Effector CD8-positive, alpha-beta T cell (primary cell): ENCODE data around the gene EFNA4.
A peak's percentile ranks its signal among the peaks of the same experiment; 100 is the strongest.

Experiments used
- DNase-seq: peaks from one replicate; lab custom pipeline; 2025; lab: John Stamatoyannopoulos, UW
- total RNA-seq, 4 experiments: gene quantifications; one replicate each; lab custom pipeline; 2026; lab: John Stamatoyannopoulos, UW

The EFNA4 gene, protein sequence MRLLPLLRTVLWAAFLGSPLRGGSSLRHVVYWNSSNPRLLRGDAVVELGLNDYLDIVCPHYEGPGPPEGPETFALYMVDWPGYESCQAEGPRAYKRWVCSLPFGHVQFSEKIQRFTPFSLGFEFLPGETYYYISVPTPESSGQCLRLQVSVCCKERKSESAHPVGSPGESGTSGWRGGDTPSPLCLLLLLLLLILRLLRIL
- 3.9 to 4.5 (median 4.1) reads per million in 4 experiments for total RNA-seq

DNA sequence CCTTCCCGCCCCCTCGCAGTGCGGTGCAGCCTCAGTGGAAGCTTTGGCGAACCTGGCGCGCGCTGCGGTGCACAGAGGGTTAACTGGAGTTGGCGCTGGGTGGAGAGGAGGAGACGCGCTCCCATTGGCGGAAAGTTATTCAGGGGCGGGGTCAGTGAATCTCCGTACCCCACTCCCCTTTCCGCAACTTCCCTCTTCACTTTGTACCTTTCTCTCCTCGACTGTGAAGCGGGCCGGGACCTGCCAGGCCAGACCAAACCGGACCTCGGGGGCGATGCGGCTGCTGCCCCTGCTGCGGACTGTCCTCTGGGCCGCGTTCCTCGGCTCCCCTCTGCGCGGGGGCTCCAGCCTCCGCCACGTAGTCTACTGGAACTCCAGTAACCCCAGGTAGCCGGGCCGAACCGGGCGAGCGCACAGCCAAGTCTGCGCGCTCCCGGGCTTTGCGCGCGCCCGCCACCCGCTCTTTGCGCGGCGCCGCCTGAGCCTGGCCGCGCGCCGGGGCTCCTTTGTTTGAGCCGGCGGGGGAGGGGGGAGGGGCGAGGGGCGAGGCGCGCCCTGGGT, at the start of gene EFNA4:
Gene EFNA4, plus strand, starts transcription at position 191 of the 561 bp plus-strand sequence. Its CDS starts 84 bp downstream, at position 275.
- DNase-seq: peak; percentile 68

DNA sequence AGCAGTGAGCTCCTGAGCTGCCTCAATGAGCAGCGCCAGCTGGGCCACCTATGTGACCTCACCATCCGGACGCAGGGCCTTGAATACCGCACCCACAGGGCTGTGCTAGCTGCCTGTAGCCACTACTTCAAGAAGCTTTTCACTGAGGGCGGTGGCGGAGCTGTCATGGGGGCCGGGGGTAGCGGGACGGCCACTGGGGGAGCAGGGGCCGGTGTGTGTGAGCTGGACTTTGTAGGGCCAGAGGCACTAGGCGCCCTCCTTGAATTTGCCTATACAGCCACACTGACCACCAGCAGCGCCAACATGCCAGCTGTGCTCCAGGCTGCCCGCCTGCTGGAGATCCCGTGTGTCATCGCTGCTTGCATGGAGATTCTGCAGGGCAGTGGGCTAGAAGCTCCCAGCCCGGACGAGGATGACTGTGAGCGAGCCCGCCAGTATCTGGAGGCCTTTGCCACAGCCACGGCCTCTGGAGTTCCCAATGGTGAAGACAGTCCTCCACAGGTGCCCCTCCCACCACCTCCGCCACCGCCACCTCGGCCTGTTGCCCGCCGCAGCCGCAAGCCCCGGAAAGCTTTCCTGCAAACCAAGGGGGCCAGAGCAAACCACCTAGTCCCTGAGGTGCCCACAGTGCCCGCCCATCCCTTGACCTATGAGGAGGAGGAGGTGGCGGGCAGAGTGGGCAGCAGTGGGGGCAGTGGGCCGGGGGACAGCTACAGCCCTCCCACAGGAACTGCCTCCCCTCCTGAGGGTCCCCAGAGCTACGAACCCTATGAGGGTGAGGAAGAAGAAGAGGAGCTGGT, 48.6 kb upstream of the EFNA4 start:
- no peak for DNase-seq

DNA sequence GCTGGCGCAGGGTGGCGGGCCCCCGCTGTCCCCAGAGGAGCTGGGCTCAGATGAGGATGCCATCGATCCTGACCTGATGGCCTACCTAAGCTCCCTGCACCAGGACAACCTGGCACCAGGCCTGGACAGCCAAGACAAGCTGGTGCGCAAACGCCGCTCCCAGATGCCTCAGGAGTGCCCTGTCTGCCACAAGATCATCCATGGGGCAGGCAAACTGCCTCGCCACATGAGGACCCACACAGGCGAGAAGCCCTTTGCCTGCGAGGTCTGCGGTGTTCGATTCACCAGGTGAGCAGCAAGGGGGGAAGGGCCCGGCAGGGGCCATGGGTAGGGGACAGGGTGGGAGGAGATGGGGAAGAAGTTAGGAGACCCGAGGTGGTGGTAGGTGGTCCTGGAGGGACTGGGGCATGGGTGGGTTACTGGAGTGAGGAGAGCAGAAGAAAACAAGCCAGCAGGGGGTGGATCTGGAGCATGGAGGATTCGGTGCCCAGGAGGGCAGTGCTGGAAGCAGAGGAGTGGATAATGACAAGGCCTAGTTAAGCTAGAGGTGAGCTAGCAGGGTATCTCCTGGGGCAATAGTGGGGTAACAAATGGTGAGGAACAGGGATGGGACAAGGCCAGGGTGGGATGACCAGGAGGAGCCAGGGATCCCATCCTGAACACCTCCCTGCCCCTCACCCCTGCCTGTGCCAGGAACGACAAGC, 47.9 kb upstream of the EFNA4 start:
- DNase-seq: no peak

DNA sequence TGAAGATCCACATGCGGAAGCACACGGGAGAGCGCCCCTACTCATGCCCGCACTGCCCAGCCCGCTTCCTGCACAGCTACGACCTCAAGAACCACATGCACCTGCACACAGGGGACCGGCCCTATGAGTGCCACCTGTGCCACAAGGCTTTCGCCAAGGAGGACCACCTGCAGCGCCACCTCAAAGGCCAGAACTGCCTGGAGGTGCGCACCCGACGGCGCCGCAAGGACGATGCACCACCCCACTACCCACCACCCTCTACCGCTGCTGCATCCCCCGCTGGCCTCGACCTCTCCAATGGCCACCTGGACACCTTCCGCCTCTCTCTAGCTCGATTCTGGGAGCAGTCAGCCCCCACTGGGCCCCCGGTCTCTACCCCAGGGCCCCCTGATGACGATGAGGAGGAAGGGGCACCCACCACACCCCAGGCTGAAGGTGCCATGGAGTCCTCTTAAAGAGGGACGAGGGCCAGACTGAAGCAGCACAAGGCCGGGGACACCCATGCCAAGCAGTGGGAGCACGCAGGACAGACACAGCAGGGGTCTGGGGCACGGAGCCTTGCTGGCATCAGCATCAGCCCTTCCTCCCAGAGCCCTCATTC, 47.2 kb upstream of the EFNA4 start:
- DNase-seq: no peak

DNA sequence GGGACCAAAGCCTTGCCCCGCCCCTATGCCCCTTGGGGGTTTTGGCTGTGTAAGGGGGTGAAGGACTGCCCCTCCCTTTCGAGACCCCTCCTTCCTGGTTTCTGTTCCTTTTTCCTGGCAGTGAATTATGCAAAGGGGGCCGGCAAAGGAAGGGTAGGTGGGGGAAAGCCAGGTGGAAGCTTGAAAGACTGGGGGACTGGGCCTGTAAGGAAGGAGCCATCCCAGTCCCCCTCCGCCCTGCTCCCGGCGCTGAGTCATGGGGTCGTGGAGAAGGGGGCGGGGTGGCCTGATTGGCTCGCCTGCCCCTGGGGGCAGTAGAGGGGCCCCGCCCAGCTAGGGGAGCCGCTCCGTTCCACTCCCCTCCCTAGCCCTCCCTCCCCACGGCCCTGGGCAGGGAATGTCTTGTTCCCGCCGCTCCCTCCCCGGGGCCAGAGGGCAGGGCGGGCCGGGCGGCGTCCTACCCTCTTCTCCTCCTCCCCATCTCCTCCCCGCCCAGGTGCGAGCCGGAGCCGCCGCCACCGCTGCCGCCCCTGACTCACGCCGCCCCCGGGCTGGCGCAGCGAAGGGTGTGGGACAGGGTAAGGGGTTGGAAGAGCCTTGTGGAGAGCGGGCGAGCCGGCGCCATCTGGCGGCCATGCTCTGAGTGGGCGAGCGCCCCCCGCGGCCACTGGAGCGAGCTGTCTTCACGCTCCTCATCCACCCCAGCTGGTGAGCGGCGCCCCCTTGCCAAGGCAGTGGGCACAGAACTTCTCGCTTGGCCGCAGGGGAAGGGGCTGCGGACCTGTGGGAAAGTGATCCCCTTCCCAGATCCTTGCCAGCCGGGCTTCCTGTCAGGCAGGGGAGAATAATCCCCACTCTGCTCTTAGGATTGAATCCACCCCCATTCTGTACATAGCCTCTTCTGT, 46.2 kb upstream of the EFNA4 start:
- DNase-seq: peak; percentile 78

DNA sequence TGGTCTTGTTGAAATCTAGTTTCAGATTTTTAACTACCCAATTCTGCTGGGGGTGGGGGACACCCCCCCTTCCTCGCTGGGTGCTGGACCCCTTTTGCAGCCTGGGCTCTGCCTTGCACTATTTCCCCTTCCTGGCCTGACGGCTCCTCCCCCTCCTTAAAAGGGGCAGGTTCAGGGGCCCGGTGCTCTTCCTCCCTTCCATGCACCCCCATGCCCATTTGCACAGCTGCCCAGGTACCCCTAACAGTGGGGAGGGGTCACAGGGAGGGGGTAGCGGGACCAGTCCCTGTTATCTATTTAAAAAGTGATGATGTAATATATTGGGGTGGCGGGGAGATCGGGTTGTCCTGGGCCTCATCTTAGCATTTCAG, 45.6 kb upstream of the EFNA4 start:
- DNase-seq: no peak

DNA sequence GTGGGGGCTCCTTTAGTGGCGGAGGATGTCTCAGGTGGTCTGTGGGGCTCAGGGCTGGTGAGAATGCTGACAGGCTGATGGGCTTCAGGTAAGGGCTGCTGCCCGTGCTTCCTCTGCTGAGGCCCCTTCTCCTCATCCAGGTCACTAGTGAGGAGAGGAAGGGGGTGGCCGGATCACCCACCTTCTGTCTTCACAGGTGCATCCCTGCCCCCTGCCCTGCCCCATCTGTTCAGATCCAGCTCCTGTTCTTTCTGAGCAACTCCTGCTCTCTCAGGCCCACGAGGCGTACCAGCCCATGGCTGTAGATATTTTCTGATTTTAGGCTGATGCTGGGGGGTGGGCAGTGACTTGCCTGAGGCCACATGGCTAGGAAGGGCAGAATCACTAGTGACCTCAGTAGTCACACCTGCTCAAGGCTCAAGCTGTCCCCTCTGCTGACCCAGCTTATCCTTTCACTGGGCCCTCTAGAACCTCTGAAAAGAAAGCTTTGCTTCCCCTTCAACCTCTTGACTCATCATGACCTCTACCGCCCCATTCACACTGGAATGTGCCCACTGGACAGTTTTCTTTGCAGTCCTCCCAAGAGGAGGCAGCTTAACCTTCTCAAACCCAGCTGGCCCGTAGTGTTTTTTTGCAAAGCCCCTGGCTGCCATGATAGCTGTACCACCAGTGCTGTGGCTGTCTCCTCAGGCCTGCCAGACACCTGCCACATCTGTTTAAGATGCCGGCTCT, 44.8 kb upstream of the EFNA4 start:
- no peak for DNase-seq

DNA sequence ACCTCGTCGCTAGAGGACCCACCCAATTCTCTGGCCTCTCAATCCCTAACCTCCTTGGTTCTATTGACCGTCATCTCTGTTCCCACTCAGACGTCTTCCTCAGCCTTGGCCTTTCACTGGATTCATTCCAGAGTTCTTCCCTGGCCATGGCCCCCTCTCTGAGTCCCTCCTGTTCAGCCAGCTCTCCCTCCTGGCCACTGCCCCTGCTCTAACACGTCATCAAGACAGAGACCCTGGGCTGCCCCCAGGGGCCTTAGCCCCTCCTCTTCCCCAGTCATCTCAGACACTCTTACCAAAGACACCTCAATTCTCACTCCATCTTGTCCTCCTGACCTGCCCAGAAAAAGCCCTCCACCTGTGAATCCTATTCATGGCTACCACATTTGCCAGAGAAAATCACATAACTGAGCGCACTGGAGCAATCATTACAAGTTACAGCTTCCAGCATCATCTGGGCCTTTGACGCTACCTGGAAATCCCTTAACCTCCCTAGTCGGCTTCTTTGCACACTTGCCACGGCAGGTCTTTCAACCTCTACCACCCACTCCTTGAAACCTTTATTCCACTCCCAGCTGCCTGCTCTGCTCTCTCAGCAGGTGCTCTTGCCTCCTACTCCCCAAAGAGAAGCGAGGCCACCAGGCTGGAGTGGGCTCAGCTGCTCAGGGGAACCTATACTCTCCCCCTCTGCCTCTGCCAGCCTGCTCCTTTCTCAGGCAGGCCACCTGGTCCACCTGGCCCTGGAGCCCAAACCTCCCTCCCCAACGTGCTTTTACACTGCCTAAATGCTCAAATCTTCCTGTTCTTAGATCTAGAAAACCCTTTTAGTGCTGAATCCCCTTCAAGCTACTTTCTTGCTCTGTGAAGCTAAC, 43.9 kb upstream of the EFNA4 start:
- no peak for DNase-seq

DNA sequence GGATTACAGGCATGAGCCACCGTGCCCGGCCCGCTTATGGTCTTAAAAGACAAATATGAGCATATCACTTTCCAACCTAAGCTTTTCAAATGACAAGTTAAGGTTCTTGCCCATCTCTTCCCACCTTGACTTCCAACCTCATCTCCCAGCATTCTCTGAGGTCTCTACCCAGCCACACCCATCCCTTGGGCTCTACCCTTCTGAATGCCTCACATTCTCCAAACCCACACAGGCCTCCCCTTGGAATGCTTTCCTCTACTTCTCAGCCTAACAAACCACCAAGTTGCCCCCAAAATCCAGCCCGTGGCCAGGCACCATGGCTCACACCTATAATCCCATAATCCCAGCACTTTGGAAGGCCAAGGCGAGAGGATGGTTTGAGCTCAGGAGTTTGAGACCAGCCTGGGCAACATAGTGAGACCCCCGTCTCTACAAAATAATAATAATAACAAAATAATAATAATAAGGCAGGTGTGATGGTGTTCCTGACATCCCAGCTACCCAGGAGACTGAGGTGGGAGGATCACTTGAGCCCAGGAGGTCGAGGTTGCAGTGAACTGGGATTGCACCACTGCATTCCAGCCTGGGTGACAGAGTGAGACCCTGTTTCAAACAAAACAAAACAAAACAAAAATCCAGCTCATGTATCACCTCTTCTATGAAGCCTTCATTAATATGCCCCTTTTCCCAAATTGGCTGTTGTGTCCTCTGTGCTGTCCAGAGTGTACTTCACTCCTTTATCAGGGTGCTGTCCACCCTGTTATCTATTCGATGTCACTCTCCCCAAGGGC, 41.2 kb upstream of the EFNA4 start:
- DNase-seq: no peak

DNA sequence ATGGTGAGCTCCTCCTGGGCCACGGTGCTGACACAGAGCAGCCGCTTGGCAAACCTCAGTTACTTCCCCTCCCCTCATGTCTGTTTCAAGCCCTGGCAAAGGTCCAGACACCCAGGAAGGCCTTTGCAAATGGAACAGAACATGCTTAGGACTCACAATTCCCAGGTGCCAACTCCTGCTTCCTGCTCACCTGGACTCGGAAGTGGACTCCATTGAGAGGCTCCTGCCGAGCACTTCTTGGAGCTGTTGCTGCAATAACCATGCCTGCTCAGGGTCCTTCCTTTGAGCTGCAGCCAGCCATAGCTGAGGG, 40.7 kb upstream of the EFNA4 start:
- no peak for DNase-seq

DNA sequence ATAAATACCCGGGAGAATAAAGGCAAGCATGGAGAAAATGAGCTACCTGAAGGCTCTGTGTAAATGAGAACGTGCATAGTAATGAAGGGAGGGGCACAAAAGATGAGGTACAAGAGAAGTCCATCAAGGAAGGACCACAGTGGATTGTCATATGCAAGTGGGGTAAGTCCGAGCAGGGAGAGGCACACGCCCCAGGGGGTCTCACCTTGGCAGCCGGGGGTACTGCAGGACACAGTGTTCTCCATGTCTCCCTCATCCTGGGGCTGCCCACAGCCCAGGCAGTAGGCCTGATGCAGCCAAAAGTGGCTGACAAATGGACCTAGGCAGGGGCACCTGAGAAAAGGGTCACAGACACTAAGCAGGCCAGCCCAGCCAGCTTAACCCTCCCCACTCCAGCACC, 39.9 kb upstream of the EFNA4 start:
- DNase-seq: no peak

DNA sequence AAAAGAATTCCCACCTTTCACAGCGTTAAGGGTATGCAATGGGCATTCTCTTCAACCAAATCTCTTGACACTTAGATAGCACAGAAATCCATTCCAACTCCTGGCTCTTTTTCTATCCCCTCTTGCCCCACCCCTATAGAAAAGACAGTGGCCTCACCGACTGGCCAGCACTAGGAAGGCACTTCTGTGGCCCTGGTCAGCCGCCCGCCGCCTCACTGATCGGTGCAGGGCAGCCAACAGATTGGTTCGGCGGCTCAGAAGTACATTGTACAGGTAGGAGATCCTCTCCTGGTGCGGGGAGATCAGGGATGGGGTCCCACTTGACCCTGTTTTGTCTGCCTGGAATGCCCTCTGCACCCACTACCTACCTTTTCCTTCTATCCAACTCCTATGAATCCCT, 39.2 kb upstream of the EFNA4 start:
- DNase-seq: no peak

DNA sequence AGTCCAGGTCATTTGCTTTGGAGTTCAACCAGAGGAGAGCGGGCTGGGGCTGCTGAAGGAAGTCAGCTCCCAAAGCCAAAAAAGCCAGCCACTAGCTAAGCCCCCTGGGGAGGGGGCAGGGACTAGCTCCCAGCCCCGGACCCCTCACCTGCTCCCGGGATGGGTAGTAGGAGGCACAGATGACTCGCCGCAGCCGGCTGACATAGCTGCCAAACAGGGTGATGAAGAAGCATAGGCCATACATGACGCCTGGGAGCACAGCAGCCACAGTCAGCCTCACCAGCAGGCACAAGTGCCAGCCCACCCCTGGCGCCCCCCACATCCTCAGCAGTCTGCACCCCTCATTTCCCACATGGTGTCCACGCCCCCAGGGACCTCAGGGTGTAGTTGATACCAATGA, 37.4 kb upstream of the EFNA4 start:
- no peak for DNase-seq

DNA sequence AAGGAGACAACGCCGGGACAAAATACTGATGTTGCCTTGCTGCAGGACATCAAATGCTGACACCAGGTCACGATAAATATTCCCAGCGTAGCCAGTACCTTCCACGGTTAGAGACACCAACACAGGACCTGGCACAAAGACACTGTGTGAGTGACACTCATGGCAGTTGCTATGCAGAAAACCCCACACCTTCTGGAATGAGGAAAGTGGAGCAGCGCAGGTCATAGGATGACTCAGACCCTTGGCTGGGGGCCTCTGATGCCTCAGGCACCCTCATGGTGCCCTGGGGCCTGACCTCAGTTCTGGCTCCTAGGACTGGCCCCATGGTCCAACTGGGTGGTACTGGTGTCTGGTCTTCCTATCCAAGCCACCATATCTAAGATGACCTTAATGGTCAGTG, 37.0 kb upstream of the EFNA4 start:
- no peak for DNase-seq

DNA sequence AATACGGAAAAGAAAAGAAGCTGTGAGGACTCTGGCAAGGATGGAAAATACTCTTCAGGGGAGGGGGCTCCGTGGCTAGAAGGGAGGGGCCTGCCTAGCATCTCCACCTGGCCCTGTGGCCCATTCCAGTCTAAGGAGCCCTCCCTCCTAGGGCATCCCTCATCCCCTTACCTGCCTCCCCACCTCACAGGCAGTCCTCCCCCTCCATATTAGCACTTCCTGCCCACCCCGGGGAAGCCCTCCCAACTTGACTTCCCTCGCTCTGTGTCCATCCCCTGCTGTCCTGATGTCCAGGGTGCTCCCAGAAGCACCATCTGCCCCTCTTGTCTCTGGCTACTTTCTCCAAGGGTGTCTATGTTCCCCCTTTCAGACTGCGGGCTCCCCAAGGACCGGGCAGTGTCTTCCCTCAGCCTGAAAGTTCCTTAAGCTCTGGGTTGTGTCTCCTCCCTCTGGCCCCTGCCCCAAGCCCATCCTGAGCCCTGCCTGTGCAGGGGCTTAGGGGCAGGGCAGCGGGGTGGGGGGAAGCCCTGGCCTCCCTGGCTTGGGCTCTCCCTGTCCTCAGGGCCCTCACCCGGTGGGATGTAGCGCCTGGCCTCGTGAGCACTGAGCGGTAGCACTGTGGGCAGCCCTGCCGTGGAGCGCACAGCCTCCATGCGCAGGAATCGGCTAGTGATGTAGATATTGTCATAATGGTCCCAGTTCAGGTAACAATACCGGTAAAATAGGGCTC, 33.9 kb upstream of the EFNA4 start:
- DNase-seq: no peak

DNA sequence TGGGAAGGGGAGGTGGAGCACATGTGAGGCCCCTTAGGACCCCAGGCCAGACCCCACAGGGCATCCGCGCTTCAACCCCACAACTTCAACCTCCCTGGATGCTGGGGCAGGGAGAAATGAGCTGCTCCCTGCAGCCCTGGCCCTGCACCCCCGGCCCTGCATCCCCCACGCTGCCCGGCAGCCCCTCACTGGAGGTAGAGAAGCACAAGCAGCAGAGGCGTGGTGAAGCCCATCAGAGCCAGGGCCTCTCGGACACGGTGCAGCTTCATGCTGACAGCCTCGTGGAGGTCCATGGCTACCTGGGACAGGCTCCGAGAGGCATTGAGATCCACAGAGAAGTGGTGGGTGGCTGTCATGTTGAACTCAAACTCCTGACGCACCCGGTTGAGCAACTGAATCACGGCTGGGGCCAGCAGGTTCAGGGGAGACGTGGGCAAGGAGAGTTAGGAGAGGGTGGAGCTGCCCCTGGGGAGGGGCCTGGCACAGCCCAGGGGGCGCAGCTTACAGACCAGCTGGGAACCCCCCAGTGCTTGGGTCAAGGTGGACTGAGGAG, 33.2 kb upstream of the EFNA4 start:
- no peak for DNase-seq

DNA sequence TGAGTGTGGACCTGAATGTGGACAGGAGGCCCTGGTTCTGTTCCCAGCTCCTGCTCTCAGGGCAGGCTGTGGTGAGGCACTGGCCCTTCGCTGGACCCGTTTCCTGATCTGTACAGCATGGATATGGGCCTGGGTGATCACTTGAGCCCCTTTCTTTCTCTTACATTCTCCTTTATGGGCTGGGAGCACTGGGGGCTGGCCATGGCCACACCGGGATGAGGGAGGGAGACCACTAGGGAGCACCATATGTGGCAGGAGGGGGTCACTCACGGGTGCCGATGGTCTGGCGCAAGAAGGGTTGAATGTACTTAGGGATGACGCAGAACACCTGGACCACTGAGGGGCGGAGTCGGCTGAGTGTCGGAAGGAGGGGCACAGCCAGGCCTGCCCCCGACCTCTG, 32.6 kb upstream of the EFNA4 start:
- DNase-seq: no peak

DNA sequence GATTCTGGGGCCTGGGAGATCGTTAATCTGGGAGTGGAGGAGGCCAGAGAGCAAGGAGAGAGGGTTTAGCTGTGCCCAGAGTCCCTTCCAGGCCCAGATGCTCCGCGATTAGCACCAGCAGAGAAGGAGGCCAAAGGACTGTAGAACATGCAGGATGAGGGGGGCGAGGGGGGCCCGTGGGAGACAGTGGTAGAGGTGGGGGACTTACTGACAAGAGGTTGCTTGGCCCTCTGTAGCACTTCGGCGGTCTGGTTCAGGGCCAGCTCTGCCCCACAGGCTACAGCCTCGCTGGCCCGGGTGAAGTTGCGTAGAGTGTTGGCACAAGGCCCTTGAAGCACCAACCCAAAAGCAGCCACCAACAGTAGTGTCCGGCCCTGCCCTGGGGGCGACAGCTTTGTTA, 30.7 kb upstream of the EFNA4 start:
- DNase-seq: no peak
